GM12891 (cell line): ENCODE results near the gene A1CF.

Experiments used
- PAX5 ChIP-seq: IDR thresholded peaks from 2 replicates; pipeline ENCODE4 v1.6.1; 2011; ENCODE audit warnings: low read length, moderate library complexity, mild to moderate bottlenecking; ENCODE audit not compliant: insufficient read depth, severe bottlenecking
- POLR2A ChIP-seq: IDR thresholded peaks from 2 replicates; pipeline ENCODE4 v1.6.1; 2011; ENCODE audit warnings: low read depth, low read length, control low read depth
- TAF1 ChIP-seq: IDR thresholded peaks from 2 replicates; pipeline ENCODE4 v1.6.1; 2011; ENCODE audit warnings: low read depth, low read length, control low read depth

- no peak for TF ChIP-seq POLR2A
- TF ChIP-seq PAX5: no peak
- no peak for TF ChIP-seq TAF1
These were observed 33.6 kb upstream of the A1CF start for GRCh38 chr10:50919010-50919409.
